NCI-H69 (cell line): Measurements from ENCODE around the gene SRP9.
A peak's percentile ranks its signal among the peaks of the same experiment; 100 is the strongest.
"Not testable (repeated sequence)": the region's sequence is repeated elsewhere in the genome, so short reads cannot be mapped to it uniquely, and the experiment has no call there.

Experiments
- DNase-seq: peaks from one replicate; lab custom pipeline; 2025; lab: John Stamatoyannopoulos, UW

SRP9 gene

GRCh38 chr1:225755671-225756319 lies 21.8 kb upstream of the SRP9 start:
- no peak for DNase-seq

DNA sequence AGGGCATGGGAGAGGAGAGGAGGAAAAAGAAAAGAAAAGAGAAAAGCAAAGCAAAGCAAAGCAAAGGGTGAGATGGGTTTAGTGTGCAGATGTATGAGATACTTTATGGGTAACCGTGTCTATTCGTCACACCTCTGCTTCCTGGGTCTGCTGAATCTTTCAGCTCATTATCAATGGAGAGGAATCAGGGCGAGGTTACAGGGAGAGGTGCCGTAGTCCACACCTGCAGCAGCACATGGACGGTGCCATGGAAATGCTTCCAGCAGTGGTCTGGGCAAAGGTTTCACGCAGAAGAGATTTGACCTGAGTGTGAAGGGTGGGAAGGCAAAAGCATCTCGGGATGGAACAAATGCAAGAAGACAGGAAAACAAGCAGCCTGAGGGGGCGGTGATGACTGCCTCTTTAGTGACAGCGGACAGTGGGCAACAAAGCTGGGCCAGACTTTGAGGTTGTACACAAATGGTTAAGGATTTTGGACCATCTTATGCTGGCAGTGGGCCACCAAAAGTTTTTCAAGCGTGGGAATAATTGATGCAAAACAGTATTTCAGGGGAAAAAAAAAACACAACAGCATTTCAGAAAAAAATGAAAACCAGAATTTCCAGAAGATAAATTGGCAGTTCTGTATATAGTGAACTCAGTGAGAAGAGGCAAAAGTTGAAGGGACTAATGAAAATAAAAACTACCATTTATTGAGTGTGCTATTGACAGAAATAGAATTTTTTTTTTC lies 19.5 kb upstream of the SRP9 start:
- DNase-seq, result no peak

DNA sequence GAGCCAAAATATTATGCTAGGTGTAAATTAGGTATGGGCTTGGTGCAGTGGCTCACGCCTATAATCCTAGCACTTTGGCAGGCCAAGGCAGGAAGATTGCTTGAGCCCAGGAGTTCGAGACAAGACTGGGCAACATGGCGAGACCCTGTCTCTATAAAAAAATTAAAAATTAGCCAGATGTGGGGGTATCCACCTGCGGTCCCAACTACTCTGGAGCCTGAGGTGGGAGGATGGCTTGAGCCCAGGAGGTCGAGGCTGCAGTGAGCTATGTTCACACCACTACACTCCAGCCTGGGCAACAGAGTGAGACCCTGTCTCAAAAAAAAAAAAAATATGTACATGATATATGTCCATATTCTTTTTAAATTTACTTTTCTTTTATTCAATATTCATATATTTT lies 17.7 kb upstream of the SRP9 start:
- not testable (repeated sequence) for DNase-seq

DNA sequence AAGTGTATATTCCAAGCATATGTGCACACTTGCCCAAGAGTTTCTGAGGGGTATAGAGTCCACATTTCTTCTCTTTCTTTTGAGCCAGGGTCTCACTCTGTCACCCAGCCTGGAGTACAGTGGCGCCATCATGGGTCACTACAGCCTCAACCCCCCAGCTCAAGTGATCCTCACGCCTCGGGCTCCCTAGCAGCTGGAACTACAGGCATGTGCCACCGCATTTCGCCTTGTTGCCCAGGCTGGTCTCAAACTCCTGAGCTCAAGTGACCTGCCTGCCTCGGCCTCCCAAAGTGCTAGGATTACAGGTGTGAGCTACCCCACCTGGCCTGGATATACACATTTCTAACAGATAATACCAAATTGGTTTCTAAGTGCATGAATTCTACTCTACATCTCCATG lies 17.1 kb upstream of the SRP9 start:
- DNase-seq, result no peak

DNA sequence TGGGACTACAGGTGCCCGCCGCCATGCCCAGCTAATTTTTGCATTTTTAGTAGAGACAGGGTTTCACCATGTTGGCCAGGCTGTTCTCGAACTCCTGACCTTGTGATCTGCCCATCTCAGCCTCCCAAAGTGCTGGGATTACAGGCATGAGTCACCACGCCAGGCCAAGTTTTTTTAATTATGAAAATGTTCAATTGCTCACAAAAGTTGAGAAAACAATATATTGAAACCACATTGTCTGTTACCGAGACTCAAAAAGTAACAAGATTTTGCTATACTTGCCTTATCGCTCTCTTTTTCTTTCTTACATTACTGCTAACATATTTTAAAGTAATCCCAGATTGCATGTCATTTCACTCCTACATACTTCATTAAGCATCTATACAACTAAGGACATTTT lies 16.2 kb upstream of the SRP9 start:
- not testable (repeated sequence) for DNase-seq

GRCh38 chr1:225762002-225762441 lies 15.6 kb upstream of the SRP9 start:
- peak; percentile 85 for DNase-seq

GRCh38 chr1:225762444-225762843 lies 15.2 kb upstream of the SRP9 start:
- DNase-seq, result peak; percentile 50

GRCh38 chr1:225763716-225764548 lies 13.7 kb upstream of the SRP9 start:
- DNase-seq, result peak; percentile 21

GRCh38 chr1:225765982-225766674 lies 11.5 kb upstream of the SRP9 start:
- DNase-seq, result no peak

- DNase-seq, result peak; percentile 81
These were observed 10.5 kb upstream of the SRP9 start for GRCh38 chr1:225766967-225767633.

DNA sequence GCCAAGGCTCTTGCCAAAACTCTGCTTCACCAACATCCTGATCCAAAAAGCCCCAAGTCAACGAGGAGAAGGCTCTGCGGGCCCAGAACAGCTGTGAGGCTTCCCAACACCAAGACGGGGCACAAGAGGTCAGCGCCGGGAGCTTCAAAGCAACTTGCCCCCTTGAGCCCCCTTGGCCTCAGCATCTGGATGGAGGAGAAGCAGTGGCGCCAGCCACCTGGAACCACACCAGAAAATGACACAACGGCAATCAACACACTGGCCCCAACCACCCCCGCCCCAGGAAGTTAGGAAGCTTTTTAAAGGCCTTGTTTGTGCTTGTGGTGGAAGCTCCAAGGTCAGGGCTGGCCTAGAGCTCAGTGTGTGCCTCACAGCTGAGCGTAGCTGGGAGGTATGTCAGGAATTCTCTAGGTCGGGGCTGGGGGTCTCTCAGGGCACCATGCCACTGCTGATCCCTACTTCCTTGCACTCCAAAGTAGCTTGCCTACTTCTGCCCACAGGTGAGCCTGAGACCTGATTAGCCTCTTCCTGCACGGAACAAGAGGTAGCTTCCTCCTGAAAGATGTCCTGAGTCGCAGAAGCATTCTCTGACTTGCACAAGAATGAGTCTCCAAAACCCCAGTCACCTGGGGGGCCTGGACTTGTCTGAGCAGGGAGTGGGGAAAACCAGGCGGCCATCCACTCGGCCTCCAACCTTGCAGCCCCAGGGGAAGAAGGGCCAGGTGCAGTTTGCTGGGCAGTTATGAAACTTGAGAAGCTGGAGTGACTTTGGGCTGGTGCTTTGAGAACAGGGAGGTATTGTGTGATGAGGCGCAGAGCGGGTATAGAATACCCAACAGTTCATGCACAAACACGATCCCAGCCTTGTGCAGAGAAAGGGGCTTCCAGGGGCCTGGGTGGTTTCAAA lies 9.7 kb upstream of the SRP9 start:
- peak; percentile 88 for DNase-seq

GRCh38 chr1:225768662-225769426 lies 8.8 kb upstream of the SRP9 start:
- DNase-seq, result peak; percentile 44

- no peak for DNase-seq
These were observed 7.9 kb upstream of the SRP9 start for GRCh38 chr1:225769687-225770086.

DNA sequence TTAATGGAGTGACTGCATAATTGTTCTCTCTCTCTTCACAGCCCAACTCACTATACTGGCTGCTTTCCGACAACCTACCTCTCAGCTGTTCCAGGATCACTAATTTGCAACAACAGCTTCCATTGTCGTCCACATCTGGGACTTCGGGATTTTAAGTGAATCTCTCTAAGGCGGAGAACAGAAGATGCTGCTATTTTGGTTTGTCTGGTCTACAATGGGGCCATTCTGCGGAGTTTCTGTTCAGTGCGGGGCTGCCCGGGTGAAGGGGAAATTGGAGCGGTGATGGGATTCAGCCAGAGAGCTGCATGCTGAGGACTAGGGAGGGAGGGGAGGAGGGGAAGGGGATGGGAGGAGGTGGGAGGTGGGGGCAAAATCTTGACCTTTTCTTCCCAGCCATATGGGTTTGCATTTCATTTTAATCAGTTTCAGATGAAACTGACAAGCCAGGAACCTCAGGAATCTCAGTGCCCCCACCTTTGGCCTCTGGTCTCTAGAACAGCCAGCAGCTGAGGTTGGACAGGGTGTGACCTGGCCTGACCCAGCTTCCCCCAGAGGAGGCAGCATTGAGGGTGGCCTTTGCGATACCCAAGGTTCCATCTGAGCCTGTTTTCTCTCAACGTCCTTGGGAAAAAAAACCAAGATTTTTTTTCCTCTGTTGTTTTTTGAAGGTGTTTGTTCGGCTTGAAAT lies 6.9 kb upstream of the SRP9 start:
- DNase-seq, result no peak

- DNase-seq, result no peak
These were observed 5.8 kb upstream of the SRP9 start for GRCh38 chr1:225771661-225772322.

DNA sequence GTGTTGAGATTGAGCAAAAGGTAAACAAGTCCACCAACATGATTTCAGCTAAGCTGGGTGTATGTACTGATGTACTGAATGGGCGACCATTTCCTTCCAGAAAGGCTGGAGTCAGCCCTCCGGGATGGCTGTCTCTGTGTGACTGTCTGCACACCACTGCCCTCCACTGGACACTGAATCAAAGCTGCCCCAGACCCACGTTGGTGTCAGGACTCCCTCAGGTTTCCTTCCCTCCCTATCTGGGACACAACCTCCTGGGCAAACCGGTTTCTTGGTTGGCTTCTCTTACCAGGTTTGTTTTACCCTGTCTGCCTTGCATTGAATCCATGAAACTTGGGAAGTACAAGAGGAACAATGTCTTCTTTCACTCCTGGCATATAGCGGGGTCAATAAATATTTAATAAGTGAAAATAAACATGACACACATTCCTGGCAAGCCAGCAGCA lies 5.3 kb upstream of the SRP9 start:
- DNase-seq, result peak; percentile 92

GRCh38 chr1:225772848-225773247 lies 4.8 kb upstream of the SRP9 start:
- DNase-seq, result peak; percentile 39
